ENCODE results near the gene CAPZA2. TPM values are rescaled to one million over a fixed set of nuclear protein-coding genes. Genes with fewer than 3 reads are reported as not detected.
"Not testable (repeated sequence)": the region's sequence is repeated elsewhere in the genome, so short reads cannot be mapped to it uniquely, and the experiment has no call there.

CAPZA2 gene
- polyA plus RNA-seq (2013, experiment 1 of 4): 108 TPM
- 105 TPM for polyA plus RNA-seq (2013, experiment 2 of 4)
- 90.2 TPM for polyA plus RNA-seq (2013, experiment 3 of 4)
- polyA plus RNA-seq (2013, experiment 4 of 4): 99.3 TPM

GRCh38 chr7:116862234-116862950 is at the start of gene CAPZA2:
Gene CAPZA2 (plus strand): TSS chr7:116862587. CDS start chr7:116862612, 25 bp downstream.
- 1% methylated on average over 80 of the region's 80 CpGs for WGBS, 2 experiments
- Histone ChIP-seq H3K9me3 (ENCODE audit: control insufficient read depth, low read length) (no peaks in the 10 kb centered on the region), H3K27me3 (ENCODE audit: control insufficient read depth, insufficient read depth, low read length, poor library complexity, severe bottlenecking) (no peaks in the 10 kb centered on the region), H3K4me3 (ENCODE audit: insufficient read depth, low read depth, low read length) (peak within 1 kb of the TSS; percentile 78), H3K36me3 (ENCODE audit: control insufficient read depth, insufficient read depth, low read length) (no peaks in the 10 kb centered on the region), H3K4me1 (ENCODE audit: control insufficient read depth, insufficient read depth, low read length) (no peaks in the 10 kb centered on the region), H3K27ac (ENCODE audit: insufficient read depth, low read depth, low read length, poor library complexity, severe bottlenecking) (peak within 1 kb of the TSS; percentile 82)

GRCh38 chr7:116812860-116813259 is 49.5 kb upstream of the CAPZA2 start:
- Histone ChIP-seq H3K4me1 (ENCODE audit: control insufficient read depth, insufficient read depth, low read length) (no peaks in the 10 kb centered on the region), H3K9me3 (ENCODE audit: control insufficient read depth, low read length) (no peaks in the 10 kb centered on the region), H3K27ac (ENCODE audit: insufficient read depth, low read depth, low read length, poor library complexity, severe bottlenecking) (no peak overlapping the region), H3K4me3 (ENCODE audit: insufficient read depth, low read depth, low read length) (no peak overlapping the region), H3K27me3 (ENCODE audit: control insufficient read depth, insufficient read depth, low read length, poor library complexity, severe bottlenecking) (no peaks in the 10 kb centered on the region), H3K36me3 (ENCODE audit: control insufficient read depth, insufficient read depth, low read length) (no peaks in the 10 kb centered on the region)
- WGBS, 2 experiments: 89 to 97% methylated on average over 2 of the region's 2 CpGs

- H3K9me3 ChIP-seq (ENCODE audit: control insufficient read depth, low read length); H3K4me3 ChIP-seq (ENCODE audit: insufficient read depth, low read depth, low read length); H3K27me3 ChIP-seq (ENCODE audit: control insufficient read depth, insufficient read depth, low read length, poor library complexity, severe bottlenecking); H3K27ac ChIP-seq (ENCODE audit: insufficient read depth, low read depth, low read length, poor library complexity, severe bottlenecking); H3K36me3 ChIP-seq (ENCODE audit: control insufficient read depth, insufficient read depth, low read length); H3K4me1 ChIP-seq (ENCODE audit: control insufficient read depth, insufficient read depth, low read length): not testable (repeated sequence)
- 89 to 93% methylated on average over 3 of the region's 3 CpGs for WGBS, 2 experiments
Observed at GRCh38 chr7:116813371-116813770, 49.0 kb upstream of the CAPZA2 start.

- Histone ChIP-seq H3K4me3 (ENCODE audit: insufficient read depth, low read depth, low read length) (no peak overlapping the region), H3K9me3 (ENCODE audit: control insufficient read depth, low read length) (no peaks in the 10 kb centered on the region), H3K27me3 (ENCODE audit: control insufficient read depth, insufficient read depth, low read length, poor library complexity, severe bottlenecking) (no peaks in the 10 kb centered on the region), H3K4me1 (ENCODE audit: control insufficient read depth, insufficient read depth, low read length) (no peaks in the 10 kb centered on the region), H3K36me3 (ENCODE audit: control insufficient read depth, insufficient read depth, low read length) (no peaks in the 10 kb centered on the region), H3K27ac (ENCODE audit: insufficient read depth, low read depth, low read length, poor library complexity, severe bottlenecking) (no peak overlapping the region)
- 88 to 91% methylated on average over 3 of the region's 3 CpGs for WGBS, 2 experiments
Observed at GRCh38 chr7:116815041-116815440, 47.3 kb upstream of the CAPZA2 start.

GRCh38 chr7:116820149-116820548 is 42.2 kb upstream of the CAPZA2 start:
- Histone ChIP-seq H3K27me3 (ENCODE audit: control insufficient read depth, insufficient read depth, low read length, poor library complexity, severe bottlenecking) (no peaks in the 10 kb centered on the region), H3K4me1 (ENCODE audit: control insufficient read depth, insufficient read depth, low read length) (no peaks in the 10 kb centered on the region), H3K9me3 (ENCODE audit: control insufficient read depth, low read length) (no peaks in the 10 kb centered on the region), H3K4me3 (ENCODE audit: insufficient read depth, low read depth, low read length) (no peak overlapping the region), H3K27ac (ENCODE audit: insufficient read depth, low read depth, low read length, poor library complexity, severe bottlenecking) (no peak overlapping the region), H3K36me3 (ENCODE audit: control insufficient read depth, insufficient read depth, low read length) (no peaks in the 10 kb centered on the region)
- 76 to 87% methylated on average over 3 of the region's 3 CpGs for WGBS, 2 experiments

GRCh38 chr7:116821647-116822046 is 40.7 kb upstream of the CAPZA2 start:
- WGBS, 2 experiments: 88 to 95% methylated on average over 4 of the region's 4 CpGs
- not testable (repeated sequence) for H3K27ac ChIP-seq (ENCODE audit: insufficient read depth, low read depth, low read length, poor library complexity, severe bottlenecking); H3K9me3 ChIP-seq (ENCODE audit: control insufficient read depth, low read length); H3K36me3 ChIP-seq (ENCODE audit: control insufficient read depth, insufficient read depth, low read length); H3K4me1 ChIP-seq (ENCODE audit: control insufficient read depth, insufficient read depth, low read length); H3K4me3 ChIP-seq (ENCODE audit: insufficient read depth, low read depth, low read length); H3K27me3 ChIP-seq (ENCODE audit: control insufficient read depth, insufficient read depth, low read length, poor library complexity, severe bottlenecking)

- no peak overlapping the region for H3K27ac ChIP-seq (ENCODE audit: insufficient read depth, low read depth, low read length, poor library complexity, severe bottlenecking)
- H3K36me3 ChIP-seq (ENCODE audit: control insufficient read depth, insufficient read depth, low read length): no peaks in the 10 kb centered on the region
- H3K4me3 ChIP-seq (ENCODE audit: insufficient read depth, low read depth, low read length): no peak overlapping the region
- H3K4me1 ChIP-seq (ENCODE audit: control insufficient read depth, insufficient read depth, low read length): no peaks in the 10 kb centered on the region
- H3K27me3 ChIP-seq (ENCODE audit: control insufficient read depth, insufficient read depth, low read length, poor library complexity, severe bottlenecking): no peaks in the 10 kb centered on the region
- no peaks in the 10 kb centered on the region for H3K9me3 ChIP-seq (ENCODE audit: control insufficient read depth, low read length)
Observed at GRCh38 chr7:116824449-116824848, 37.9 kb upstream of the CAPZA2 start.

- H3K27ac ChIP-seq (ENCODE audit: insufficient read depth, low read depth, low read length, poor library complexity, severe bottlenecking): no peak overlapping the region
Observed at GRCh38 chr7:116828281-116828680, 34.1 kb upstream of the CAPZA2 start.

GRCh38 chr7:116829041-116829440 is 33.3 kb upstream of the CAPZA2 start:
- Histone ChIP-seq H3K36me3 (ENCODE audit: control insufficient read depth, insufficient read depth, low read length) (no peaks in the 10 kb centered on the region), H3K4me1 (ENCODE audit: control insufficient read depth, insufficient read depth, low read length) (no peaks in the 10 kb centered on the region), H3K9me3 (ENCODE audit: control insufficient read depth, low read length) (no peaks in the 10 kb centered on the region), H3K27ac (ENCODE audit: insufficient read depth, low read depth, low read length, poor library complexity, severe bottlenecking) (no peak overlapping the region), H3K27me3 (ENCODE audit: control insufficient read depth, insufficient read depth, low read length, poor library complexity, severe bottlenecking) (no peaks in the 10 kb centered on the region), H3K4me3 (ENCODE audit: insufficient read depth, low read depth, low read length) (no peak overlapping the region)
- WGBS, 2 experiments: 92 to 94% methylated on average over 3 of the region's 3 CpGs

More at GRCh38 chr7:116828281-116828680, 34.1 kb upstream of the CAPZA2 start:
- H3K36me3 ChIP-seq (ENCODE audit: control insufficient read depth, insufficient read depth, low read length): no peaks in the 10 kb centered on the region
- no peaks in the 10 kb centered on the region for H3K9me3 ChIP-seq (ENCODE audit: control insufficient read depth, low read length)
- H3K27me3 ChIP-seq (ENCODE audit: control insufficient read depth, insufficient read depth, low read length, poor library complexity, severe bottlenecking): no peaks in the 10 kb centered on the region
- no peak overlapping the region for H3K4me3 ChIP-seq (ENCODE audit: insufficient read depth, low read depth, low read length)
- WGBS, 2 experiments: 85 to 93% methylated on average over 4 of the region's 4 CpGs
- no peaks in the 10 kb centered on the region for H3K4me1 ChIP-seq (ENCODE audit: control insufficient read depth, insufficient read depth, low read length)

- no peak overlapping the region for H3K4me3 ChIP-seq (ENCODE audit: insufficient read depth, low read depth, low read length)
- H3K4me1 ChIP-seq (ENCODE audit: control insufficient read depth, insufficient read depth, low read length): no peaks in the 10 kb centered on the region
- H3K9me3 ChIP-seq (ENCODE audit: control insufficient read depth, low read length): no peaks in the 10 kb centered on the region
- H3K27ac ChIP-seq (ENCODE audit: insufficient read depth, low read depth, low read length, poor library complexity, severe bottlenecking): no peak overlapping the region
- no peaks in the 10 kb centered on the region for H3K36me3 ChIP-seq (ENCODE audit: control insufficient read depth, insufficient read depth, low read length)
- H3K27me3 ChIP-seq (ENCODE audit: control insufficient read depth, insufficient read depth, low read length, poor library complexity, severe bottlenecking): no peaks in the 10 kb centered on the region
Observed at GRCh38 chr7:116829493-116829892, 32.9 kb upstream of the CAPZA2 start.

Measured in ectodermal cell (in vitro differentiated cells).